Cardiac muscle cell (in vitro differentiated cells and primary cell): Measurements from ENCODE around the gene LRRC31. TPM values are rescaled to one million over a fixed set of nuclear protein-coding genes. Genes with fewer than 3 reads are reported as not detected.
A peak's percentile ranks its signal among the peaks of the same experiment; 100 is the strongest.

Experiments
- DNase-seq, 2 donors: peaks; one replicate each; pipeline versions ENCODE4 v3.0.0 to v3.0.0-alpha.2; 2010 to 2017; ENCODE audit warnings: low read depth in 1 of 2, low spot score in 1 of 2
- H3K27ac ChIP-seq: fragments of 200-600 bp; sonication (generic); 2 replicates; pipeline ENCODE4 v1.5.1; 2016
- H3K27me3 ChIP-seq: fragments of 200-600 bp; sonication (generic); 2 replicates; pipeline ENCODE4 v1.6.0; 2016; ENCODE audit warnings: control low read depth
- H3K36me3 ChIP-seq: fragments of 200-600 bp; sonication (generic); 2 replicates; pipeline ENCODE4 v1.5.1; 2016; ENCODE audit warnings: control low read depth
- H3K4me1 ChIP-seq: fragments of 200-600 bp; sonication (generic); 2 replicates; pipeline ENCODE4 v1.8.1; 2017; ENCODE audit warnings: low read depth, mild to moderate bottlenecking, mixed run types
- H3K4me3 ChIP-seq: fragments of 200-600 bp; sonication (generic); 2 replicates; pipeline ENCODE4 v1.5.1; 2016; ENCODE audit warnings: mild to moderate bottlenecking
- H3K9me3 ChIP-seq: fragments of 200-600 bp; sonication (generic); 2 replicates; pipeline ENCODE4 v1.5.1; 2017; ENCODE audit warnings: low read depth, mild to moderate bottlenecking, control low read depth
- polyA plus RNA-seq: library from polyadenylated mRNA; unstranded; fragments of >200 nt; fragmentation: Nextera tagmentation; extraction: Ambion mirVana; gene quantifications from 2 replicates; pipeline ENCODE4 v1.2.1, GENCODE V29; 2016
- total RNA-seq: library from RNA; depleted of rRNA; stranded (reverse); fragments of >200 nt; gene quantifications from 2 replicates; pipeline ENCODE4 v1.2.3, GENCODE V29; 2016
- TF ChIP-seq, protein P1 (sequence below): IDR thresholded peaks from 2 replicates; pipeline ENCODE4 v1.5.1; 2012; ENCODE audit warnings: low read depth, mild to moderate bottlenecking, low read length

Gene LRRC31
- total and polyA plus RNA-seq, 2 experiments from 2014 or later: not detected

DNA sequence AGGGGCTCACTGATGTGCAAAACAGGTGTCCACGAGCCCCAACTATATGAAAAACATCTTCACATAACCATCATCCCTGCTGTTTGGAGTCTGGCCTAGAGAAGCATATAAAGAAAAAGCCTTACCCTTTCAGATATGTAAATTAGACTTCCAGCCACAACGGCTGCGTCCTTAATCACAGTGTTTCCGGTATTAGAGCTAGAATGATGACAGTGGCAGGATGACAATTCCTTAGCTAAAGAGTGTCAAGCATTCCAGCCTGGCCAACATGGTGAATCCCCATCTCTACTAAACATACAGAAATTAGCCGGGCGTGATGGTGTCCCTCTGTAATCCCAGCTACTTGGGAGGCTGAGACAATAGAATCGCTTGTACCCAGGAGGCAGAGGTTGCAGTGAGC, 22.2 kb upstream of the LRRC31 start:
- Histone ChIP-seq H3K9me3 (no peaks in the 10 kb centered on the region), H3K4me1 (no peaks in the 10 kb centered on the region), H3K27ac (no peak overlapping the region), H3K27me3 (no peaks in the 10 kb centered on the region), H3K4me3 (no peak overlapping the region), H3K36me3 (no peaks in the 10 kb centered on the region)
- TF ChIP-seq, protein P1, sequence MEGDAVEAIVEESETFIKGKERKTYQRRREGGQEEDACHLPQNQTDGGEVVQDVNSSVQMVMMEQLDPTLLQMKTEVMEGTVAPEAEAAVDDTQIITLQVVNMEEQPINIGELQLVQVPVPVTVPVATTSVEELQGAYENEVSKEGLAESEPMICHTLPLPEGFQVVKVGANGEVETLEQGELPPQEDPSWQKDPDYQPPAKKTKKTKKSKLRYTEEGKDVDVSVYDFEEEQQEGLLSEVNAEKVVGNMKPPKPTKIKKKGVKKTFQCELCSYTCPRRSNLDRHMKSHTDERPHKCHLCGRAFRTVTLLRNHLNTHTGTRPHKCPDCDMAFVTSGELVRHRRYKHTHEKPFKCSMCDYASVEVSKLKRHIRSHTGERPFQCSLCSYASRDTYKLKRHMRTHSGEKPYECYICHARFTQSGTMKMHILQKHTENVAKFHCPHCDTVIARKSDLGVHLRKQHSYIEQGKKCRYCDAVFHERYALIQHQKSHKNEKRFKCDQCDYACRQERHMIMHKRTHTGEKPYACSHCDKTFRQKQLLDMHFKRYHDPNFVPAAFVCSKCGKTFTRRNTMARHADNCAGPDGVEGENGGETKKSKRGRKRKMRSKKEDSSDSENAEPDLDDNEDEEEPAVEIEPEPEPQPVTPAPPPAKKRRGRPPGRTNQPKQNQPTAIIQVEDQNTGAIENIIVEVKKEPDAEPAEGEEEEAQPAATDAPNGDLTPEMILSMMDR: no peak
- DNase-seq: no peak

DNA sequence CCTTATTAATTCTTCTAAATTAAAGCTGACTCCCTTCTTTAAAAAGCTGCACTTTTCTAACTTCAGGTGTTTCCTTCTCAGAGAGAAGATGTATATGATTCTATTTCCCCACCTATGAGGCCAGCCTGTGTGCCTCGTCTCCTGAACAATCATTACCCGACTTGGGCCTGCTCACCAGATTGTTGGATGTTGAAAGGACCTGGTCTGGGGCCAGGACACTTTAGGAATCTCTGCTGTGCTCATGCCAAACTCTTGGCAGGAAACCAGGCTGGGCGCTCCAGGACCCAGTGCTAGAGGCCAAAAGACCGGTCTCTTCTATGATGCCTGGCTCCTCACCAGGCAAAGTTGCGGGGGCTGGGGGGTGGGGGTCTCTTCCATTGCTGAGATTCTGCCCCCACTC, 16.9 kb upstream of the LRRC31 start:
- Histone ChIP-seq H3K4me1 (no peaks in the 10 kb centered on the region), H3K4me3 (no peak overlapping the region), H3K27ac (no peak overlapping the region), H3K27me3 (no peaks in the 10 kb centered on the region), H3K9me3 (no peaks in the 10 kb centered on the region), H3K36me3 (no peaks in the 10 kb centered on the region)
- DNase-seq: peak in 1 of 2 donors; percentile 87
- TF ChIP-seq, protein P1: no peak

DNA sequence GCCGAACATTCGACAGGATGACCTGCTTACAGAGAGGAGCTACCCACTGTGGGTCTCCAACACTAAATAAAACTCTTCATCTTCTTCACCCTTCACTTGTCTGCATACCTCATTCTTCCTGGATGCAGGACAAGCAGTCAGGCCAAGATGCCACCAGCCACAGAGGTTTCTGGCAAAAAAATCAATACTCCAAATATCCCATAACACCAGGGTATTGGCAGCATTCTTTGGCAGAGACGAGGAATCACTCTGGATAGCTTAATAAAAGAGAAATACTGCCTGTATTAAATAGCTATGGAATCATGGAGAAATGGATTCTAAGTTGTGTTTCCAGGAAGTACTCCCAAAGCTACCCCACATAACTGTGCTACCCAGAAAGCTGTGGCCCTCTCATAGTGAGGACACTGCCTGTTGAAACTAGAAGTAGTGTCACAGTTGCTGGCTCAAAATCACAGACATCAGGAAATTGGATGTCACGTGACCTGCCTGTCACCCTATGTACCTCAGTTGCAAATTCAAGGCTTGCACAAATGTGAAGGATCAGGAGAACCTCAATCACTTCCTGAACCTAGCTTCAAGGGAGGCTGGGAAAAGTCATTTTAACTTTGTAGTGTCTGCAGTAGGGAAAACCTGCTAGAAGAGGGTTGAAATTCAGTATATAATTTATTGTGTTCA, 11.0 kb upstream of the LRRC31 start:
- Histone ChIP-seq H3K36me3 (no peaks in the 10 kb centered on the region), H3K4me1 (no peaks in the 10 kb centered on the region), H3K4me3 (no peak overlapping the region), H3K27me3 (no peaks in the 10 kb centered on the region), H3K27ac (no peak overlapping the region), H3K9me3 (no peaks in the 10 kb centered on the region)
- TF ChIP-seq, protein P1: no peak
- DNase-seq: no peak

DNA sequence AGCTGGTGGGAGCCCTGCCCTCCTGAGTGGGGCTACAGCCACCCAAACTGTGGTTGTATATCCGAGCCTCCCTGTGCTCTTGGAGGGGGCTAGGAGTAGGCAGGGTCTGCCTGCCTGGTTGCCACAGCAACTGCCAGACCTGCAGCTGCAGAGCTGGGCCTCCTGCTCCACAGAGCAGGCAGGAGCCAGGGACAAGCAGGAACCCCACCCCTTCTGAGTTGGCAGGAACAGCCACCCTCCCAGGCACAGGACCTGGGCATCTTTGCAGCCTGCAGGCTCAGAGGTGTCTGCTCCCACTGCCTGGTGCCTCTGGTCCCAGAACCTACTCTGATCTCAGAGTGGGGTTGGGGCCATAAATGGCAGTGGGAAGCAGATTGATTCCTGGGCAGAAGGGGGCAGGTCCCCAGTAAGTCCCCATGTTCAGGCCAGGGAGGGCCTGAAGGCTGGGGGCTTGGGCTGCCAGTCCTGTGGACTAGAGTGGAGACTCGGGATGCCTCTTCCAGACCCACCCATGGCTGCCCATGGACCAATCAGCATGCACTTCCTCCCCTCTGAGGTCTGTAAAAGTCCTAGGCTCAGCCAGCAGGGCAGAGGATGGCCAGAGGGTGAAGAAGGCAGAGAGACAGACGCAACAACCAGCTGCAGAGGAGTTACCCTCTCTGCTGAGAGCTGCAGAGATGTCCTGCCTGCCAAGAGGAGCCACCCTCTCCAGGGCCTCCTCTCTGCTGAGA, 10.3 kb upstream of the LRRC31 start:
- no peaks in the 10 kb centered on the region for H3K9me3 ChIP-seq
- H3K36me3 ChIP-seq: no peaks in the 10 kb centered on the region
- no peak for DNase-seq
- TF ChIP-seq, protein P1: no peak
- no peaks in the 10 kb centered on the region for H3K27me3 ChIP-seq
- no peaks in the 10 kb centered on the region for H3K4me1 ChIP-seq
- H3K27ac ChIP-seq: no peak overlapping the region
- no peak overlapping the region for H3K4me3 ChIP-seq

DNA sequence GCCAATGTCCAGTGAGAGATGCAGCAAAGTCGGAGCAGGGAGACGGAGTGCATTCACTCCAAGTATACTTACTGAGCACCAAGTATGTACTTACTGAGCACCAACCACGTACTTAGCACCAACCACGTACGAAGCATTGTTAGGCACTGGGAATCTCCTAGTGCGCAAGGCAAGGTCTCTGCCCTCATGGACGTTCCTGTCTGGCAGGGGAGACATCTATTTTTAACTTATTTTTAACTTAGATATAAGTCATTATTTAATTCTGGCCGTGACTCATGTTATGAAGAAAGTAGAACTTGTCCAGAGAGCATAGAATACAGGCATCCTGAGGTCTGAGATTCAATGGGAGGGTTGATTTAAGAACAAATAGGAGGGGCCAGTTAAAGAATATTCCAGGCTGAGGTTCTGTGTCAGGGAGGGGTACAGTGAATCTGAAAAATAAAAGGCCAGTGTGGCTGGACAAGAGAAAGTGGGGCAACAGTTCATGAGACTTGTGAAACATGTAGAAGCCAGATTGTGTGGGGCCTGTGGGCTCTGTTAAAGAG, 9.3 kb upstream of the LRRC31 start:
- no peaks in the 10 kb centered on the region for H3K27me3 ChIP-seq
- no peak for DNase-seq
- no peaks in the 10 kb centered on the region for H3K36me3 ChIP-seq
- TF ChIP-seq, protein P1: no peak
- H3K4me3 ChIP-seq: no peak overlapping the region
- no peaks in the 10 kb centered on the region for H3K9me3 ChIP-seq
- H3K27ac ChIP-seq: no peak overlapping the region
- no peaks in the 10 kb centered on the region for H3K4me1 ChIP-seq
